ENCODE measurements around the gene SLC1A2.

DNA sequence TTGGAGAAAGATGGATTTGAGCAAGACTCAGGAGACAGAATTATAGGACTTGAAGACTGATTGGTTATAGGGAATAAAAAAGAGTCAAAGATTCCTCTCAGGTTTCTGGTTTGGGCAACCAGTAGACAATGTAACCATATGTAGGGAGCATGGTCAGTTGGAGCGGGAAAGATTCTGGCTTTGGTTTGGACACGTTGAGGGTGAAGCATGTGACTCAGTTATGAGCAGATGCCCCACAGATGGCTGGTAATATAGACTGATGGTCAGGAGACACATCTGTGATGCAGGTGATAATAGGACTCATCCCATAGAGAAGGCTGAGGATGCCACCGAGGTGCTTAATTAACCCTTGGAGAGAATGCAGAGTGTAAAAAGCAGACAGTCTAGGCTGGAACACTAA, 148.3 kb downstream of the SLC1A2 start:
- TF ChIP-seq CTCF (IDR thresholded peaks at IDR 0.05 in 2 of 3, conservative IDR thresholded peaks at IDR 0.05 in 1 of 3; ENCODE audit: borderline replicate concordance in 1 of 3, insufficient read depth in 1 of 3, low read depth in 2 of 3, low read length in 2 of 3) (no peak), YY1 (IDR thresholded peaks at IDR 0.05; ENCODE audit: extremely low read depth, insufficient replicate concordance, low read depth, low read length) (no peak), SIN3A (IDR thresholded peaks at IDR 0.05; ENCODE audit: low read depth) (no peak), CBX3 (IDR thresholded peaks at IDR 0.05; ENCODE audit: low read depth) (no peak), EZH2phosphoT487 (IDR thresholded peaks at IDR 0.05; ENCODE audit: borderline replicate concordance) (no peak), ELF1 (IDR thresholded peaks at IDR 0.05; ENCODE audit: borderline replicate concordance, low read depth) (no peak), POLR2A (IDR thresholded peaks at IDR 0.05; ENCODE audit: borderline replicate concordance, extremely low read depth, insufficient read depth, insufficient read length) (no peak), EZH2 (IDR thresholded peaks at IDR 0.05) (no peak)
- TF ChIP-seq, protein P1, sequence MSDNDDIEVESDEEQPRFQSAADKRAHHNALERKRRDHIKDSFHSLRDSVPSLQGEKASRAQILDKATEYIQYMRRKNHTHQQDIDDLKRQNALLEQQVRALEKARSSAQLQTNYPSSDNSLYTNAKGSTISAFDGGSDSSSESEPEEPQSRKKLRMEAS (IDR thresholded peaks at IDR 0.05), result no peak

Data from HCT116 (cell line).